HG03139 (cell line): ENCODE results near the gene PSMD1.
A peak's percentile ranks its signal among the peaks of the same experiment; 100 is the strongest.
"Not testable (repeated sequence)": the region's sequence is repeated elsewhere in the genome, so short reads cannot be mapped to it uniquely, and the experiment has no call there.

ENCODE experiments used
- ATAC-seq: cut with Tn5 transposase; IDR thresholded peaks from one replicate; pipeline ENCODE4 v1.9.1; 2021; ENCODE audit not compliant: unreplicated experiment

The PSMD1 gene

DNA sequence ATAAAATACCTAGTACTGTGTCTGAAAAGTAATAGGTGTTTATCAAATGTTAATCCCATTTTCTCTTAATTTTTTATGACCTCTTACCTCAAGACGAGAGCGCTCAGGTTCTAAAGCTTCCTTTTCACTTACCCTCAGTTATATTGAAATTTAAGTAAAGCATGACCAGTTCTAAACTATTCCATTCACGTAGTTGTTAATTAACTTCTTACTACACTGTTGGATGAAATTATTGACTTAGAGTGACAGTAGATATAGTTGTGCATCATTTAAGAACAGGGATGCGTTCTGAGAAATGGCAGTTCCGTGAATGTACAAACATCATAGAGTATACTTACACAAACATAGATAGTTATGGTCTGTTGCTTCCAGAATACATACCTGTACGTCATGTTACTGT lies 88.2 kb downstream of the PSMD1 start:
- ATAC-seq = no peak

DNA sequence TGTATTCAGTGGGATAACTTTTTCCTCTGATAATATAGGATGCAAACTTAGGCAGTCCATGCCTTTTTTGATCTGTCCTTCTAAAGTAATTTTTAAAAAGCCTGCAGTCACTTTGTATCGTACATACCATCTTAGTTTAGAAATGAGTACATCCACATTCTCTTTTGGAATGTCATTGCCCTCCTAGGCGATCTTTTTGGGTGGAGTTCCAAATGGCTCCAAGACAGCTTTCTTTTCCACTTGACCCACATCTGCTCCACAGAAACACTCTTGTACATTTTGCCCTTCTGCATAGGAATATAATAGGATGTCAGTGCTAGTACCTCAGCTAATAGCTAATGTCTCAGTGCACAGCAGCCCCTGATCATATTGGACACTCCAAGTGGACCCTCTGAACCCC lies 90.0 kb downstream of the PSMD1 start:
- no peak for ATAC-seq

DNA sequence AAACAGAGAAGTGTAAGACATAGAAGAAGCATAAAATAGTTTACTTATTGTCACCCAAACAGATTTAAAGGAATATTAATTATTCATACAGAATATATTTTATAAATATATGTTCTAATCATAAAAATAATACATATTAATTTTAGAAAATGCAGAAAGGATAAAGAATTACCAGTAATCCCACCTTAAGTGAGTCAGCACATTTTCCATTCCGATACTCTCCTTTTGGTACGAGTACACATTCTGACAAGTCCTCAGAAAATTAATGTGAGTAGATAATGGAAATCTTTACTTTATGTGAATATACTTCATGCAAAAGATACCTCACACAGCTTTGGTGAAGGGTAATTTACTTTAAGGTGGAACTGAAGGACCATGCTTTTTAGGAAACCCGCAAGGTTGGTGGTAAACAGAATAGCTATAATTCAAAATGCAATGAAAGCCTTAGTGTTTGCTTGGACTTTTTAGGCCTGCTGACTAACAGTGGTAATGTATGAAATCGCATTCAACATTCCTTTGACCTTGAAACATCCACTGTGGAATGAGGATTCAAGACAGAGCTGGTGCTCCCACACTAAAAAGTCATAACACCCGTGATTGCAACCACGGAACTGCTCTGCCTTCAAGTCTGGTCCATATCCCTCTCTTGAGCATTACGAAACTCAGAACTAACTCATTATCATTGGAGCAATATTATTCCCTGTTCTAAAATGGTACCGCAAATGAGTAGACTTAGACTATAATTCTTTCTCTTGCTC lies 96.3 kb downstream of the PSMD1 start:
- no peak for ATAC-seq

DNA sequence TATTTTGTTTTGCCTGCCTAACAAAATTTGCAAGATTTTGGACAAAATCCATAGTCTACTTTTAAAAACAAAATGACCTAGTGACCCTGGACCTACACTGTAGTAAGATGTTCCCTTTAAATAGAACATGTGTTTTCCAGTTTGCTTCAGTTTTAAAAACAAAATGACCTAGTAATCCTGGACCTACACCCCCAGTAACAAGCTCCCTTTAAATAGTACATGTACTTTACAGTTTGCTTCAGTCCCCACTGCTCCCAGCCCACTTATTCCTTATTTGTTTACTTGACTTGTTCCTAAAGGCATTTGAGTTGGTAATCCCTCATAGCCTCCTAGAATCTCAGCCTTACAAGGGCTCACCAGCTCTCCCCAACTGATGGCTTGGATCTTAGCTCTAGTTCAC lies 102.6 kb downstream of the PSMD1 start:
- ATAC-seq = no peak

DNA sequence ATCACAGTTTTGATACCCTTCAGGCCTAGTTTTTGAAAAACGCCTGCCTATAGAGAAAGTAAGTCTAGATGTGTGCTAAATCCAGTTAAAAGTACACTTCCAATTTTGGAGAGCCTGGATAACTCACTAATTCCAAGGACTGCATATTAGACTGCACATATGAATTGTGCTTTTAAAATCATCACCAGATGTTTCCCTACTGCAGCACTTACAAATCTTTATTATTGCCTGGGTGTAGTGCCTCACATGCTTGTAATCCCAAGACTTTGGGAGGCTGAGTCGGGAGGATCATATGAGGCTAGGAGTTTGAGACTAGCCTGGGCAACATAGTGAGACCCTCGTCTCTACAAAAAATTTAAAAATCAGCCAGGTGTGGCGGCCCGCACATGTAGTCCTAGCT lies 104.0 kb downstream of the PSMD1 start:
- ATAC-seq = no peak

DNA sequence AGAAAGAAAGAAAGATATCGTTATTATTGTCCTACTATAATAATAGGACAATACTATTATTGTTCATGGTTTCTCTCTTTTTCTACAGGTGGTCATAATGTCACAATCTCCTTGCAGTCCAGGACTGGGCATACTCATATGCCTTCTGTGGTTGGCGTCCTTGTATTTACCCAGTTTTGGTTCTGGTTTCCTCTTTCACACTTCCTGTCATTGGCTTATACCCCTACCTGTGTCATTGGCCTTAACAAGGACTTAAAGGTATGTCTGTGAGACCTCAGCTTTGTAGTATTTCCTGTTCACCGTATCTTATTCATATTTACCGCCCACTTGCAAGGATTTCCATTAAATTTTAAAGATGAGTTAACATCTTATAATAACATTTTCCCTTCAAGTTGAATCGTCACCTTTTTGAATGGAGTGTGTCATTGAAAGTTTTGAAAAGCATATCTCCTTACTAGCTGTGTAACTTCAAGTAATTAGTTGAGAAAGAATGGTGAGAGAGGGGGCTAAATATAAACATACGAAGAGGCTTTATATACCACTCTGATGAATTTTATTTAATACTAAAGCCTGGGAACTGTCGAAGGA lies 104.7 kb downstream of the PSMD1 start:
- ATAC-seq = no peak

DNA sequence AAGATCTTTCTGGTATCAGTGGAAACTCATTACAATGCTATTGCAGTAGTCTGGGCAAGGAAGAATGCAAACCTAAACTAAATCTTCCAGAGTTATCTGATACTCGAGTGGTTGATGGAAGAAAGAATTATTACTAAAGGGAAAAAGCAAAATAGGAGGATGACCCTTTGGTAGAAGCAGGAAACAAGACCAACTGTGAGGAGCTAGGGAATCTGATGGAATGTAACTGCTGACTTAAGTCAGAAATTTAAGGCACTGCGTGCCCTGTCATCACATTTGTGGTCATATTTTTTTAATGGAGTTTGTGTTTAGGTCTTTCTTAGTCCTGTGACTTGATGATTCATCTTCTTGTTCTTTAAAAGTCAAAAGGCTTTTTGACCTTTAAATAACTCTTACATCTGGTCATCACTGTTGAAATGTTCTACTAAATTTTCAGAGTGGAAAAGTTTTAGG lies 105.2 kb downstream of the PSMD1 start:
- no peak for ATAC-seq

DNA sequence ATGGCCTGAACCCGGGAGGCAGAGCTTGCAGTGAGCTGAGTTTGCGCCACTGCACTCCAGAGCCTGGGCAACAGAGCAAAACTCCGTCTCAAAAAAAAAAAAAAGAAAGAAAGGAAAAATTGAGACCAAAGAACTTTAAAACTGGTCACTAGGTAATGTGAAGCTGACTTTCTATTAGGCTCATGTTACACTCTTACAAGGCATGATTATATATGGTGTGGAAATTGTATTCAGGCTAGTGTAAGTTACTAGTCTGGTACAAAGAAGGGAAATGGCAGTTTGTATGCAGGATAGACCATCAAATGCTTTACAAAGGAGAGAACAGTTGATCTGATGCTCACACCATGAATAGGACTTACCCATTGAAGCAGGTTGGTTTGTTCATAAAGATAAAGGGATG lies 106.3 kb downstream of the PSMD1 start:
- no peak for ATAC-seq

DNA sequence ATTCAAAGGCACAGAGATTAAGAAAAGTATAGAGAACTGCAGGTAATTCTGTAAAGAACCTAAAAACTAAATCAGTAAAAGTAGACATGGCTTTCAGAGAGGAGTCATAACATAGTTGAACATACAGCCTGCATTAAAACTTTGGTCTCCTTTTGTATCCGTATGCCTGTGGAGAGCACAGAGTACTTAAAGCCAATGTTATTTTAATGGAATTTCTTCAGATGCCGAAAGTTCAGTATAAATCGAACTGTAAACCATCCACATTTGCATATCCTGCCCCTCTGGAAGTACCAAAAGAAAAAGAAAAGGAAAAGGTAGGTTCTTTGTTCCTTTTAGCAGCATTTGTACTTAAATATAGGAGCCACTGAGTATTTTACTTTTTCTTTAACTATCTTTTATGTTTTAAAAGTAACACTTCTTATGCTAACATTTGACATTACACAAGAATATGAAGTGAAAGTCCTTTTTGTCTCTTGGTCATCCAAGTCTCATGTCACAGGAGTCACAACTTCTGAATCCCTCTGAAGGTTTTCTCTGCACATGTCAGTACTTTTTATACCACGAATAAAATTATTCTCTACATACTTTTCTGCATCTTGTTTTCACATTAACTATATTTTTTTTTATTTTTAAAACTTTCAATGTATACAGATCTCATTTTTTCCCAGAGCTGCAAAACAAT lies 106.9 kb downstream of the PSMD1 start:
- no peak for ATAC-seq

DNA sequence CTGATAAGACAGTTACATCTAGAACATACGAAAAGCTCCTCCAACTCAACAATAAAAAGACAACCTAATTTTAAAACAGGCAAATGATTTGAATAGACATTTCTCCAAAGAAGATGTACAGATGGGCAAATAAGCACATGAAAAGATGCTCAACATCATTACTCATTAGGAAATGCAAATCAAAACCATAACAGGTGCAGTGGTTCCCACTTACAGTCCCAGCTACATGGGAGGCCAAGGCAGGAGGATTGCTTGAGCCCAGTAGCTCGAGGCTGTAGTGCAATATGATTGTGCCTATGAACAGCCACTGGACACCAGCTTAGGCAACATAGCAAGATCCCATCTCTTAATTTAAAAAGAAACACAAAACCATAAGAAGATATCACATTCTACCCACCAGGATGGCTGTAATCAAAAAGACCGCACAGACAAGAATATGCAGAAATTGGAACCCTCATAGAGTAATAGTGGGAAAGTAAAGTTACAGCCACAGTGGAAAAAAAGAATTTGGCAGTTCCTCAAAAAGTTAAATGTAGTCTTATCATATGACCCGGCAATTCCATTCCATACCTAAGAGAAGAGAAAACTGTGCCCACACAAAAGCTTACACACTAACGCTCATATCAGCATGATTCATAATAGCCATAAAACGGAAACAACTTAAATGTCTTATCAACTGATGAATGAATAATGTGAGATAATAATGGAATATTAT lies 111.2 kb downstream of the PSMD1 start:
- ATAC-seq = no peak

DNA sequence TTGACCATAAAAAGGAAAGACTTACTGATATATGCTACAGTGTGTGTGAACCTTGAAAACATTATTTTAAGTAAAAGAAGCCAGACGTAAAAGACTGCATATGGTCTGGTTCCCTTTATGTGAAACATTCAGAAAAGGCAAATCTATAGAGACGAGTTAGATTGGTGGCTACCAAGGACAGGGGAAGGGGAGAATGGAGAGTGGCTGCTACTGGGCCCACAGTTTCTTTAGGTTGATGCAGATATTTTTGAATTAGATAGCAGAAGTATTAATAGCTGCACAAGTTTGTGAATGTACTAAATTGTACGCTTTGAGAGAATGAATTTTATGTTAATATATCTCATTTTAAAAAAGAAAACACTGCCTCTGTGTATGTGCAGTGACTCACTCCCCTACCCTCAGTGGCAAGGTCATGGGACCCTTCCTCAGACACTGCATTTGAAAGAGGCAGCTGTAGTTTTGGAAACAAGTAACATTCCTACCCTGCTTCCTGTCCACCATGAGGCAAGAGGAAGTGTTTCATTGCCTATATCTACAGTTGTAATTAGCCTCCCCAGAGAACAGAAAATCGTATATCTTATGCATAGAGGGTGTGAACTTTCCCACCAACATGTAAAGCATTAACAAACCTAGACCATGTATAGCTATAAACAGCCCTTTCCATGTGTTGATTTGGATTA lies 111.9 kb downstream of the PSMD1 start:
- no peak for ATAC-seq

DNA sequence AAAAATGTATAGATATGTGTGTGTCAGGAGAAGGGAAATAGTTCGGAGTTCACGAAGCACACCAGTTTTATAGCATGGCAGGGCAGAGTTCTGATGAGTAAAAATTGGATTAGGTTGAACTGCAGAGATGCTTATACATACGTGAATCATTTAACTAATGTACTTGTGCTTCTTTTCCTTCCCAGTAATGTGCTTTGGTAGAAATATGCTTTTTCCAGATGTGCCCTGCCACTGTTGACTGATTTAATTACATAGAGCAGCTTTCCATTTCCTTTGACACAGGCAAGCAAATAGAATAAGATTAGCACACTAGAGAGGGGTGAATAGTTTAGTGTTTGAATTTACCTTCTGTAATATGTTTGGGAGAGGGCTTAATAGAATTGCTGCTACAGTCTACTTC lies 112.8 kb downstream of the PSMD1 start:
- ATAC-seq = no peak

DNA sequence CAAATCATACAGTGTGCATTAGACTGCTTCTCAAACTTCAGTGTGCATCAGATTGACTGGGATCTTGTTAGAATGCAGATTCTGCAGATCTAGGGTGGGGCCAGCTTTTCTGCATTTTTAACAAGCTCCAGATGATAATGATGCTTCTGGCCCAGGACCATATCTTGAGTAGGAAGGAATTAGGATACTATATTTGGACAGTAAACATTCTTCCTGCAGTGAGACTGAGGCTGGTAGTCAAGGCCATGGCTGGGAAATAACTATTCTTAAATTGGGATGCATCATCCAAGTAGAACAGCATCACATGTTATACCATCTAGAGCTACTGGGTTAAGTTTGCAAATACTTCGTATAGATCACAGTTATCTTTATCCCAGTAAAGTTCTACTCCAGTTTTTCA lies 113.4 kb downstream of the PSMD1 start:
- ATAC-seq = no peak

DNA sequence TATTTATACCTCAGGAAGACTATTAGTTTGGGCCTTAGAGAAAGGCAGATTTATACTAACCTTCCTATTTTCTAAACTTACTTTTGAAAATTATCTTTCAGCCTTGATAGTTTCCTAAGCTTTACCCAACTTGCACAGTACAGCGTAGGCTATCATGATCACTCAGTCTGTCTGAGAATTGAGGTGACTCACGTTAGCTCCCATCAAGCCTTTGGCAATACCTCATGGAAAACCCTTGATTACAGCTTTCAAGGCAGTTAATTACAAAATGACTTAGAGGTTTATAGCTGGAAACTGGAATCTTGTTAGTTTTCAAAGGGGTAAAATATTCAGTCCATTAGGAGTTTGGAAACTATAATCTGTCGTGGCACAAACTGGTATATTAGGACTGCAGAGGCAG lies 115.4 kb downstream of the PSMD1 start:
- no peak for ATAC-seq

DNA sequence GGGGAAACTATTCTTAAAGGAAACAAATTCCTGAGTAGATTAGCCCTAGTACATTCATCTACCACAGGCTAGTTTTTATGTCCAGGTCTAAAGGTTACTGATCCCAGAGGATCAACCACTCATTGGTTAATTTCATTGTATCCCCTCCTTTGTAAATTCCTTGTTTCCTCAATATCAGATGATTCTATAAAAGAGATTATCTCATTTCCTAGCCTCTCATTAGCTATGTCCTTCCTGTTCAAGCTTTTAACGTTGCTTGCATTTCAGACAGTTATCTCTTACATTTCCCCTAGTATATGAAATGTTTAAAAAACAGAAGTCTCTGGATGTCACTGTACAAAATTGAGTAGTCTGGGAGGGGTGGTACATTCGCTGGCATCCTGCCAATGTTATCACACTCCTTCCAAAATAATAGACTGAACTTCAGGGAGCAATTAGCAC lies 117.6 kb downstream of the PSMD1 start:
- ATAC-seq = no peak

DNA sequence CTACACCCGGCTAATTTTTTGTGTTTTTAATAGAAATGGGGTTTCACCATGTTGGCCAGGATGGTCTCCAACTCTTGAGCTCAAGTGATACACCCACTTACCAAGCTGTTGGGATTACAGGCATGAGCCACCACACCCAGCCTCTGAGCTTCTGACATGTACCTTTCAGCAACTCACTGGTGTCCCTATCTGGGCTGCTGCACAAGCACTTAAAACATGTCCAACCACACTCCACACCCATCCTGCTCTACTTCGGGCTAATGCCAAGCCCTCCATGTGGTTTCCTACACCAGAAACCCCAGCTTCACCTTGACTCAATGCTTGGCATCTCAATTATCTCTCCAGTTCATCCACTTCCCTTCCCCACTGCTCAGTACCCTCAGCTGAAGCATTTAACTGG lies 119.4 kb downstream of the PSMD1 start:
- no peak for ATAC-seq

DNA sequence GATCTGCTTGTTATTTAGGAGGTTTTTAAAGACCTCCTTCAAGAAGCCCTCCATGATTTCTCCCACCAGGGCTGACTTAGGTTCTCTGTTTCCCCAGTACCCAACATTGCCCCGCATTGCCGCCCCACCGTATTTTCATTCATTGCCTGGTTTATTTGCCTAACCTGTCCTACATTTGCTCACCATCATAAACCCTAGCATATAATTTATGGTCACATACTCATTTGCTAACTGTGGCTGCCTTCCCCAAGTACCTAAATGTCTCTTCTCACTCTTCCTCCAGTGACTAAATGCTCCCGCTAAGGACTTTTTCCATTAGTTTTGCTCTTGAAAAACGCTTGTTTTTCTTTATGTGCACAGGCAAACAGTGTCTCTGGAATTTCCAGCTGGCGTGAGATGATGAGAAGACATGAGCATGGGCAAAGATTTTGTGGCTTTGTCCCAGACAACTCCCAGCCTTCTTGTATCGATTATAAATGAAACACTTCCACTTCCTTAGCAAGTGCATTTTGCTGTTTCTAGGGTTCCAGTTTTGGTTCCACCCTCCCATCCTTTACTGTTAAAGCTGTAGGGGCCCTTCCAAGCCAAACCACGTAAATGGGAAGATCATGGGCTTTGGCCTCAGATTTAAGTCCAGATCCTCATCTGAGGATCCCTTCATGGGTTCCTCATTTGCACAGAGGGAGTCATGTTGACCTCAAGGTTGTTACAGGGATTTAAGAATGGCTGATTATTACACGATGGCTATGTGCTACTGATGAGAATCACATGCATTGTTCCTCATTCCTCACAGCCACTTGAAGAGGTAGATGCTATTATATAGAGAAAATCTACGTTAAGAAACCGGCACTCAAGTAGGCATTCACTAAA lies 120.7 kb downstream of the PSMD1 start:
- ATAC-seq = no peak

DNA sequence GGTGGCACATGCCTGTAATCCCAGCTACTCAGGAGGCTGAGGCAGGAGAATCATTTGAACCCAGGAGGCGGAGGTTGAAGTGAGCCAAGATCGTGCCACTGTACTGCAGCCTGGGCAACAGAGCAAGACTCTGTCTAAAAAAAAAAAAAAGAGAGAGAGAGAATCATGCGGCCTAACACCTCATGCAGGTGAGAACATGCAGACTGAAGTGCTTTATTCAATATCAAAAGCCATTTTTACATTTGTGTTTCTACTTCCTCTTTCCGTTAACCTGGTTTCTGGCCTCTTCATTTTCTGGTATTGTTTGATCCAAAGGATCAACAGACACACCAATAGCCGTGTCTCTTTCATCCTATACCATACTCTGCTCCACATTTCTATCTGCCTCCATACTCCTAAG lies 122.1 kb downstream of the PSMD1 start:
- not testable (repeated sequence) for ATAC-seq

DNA sequence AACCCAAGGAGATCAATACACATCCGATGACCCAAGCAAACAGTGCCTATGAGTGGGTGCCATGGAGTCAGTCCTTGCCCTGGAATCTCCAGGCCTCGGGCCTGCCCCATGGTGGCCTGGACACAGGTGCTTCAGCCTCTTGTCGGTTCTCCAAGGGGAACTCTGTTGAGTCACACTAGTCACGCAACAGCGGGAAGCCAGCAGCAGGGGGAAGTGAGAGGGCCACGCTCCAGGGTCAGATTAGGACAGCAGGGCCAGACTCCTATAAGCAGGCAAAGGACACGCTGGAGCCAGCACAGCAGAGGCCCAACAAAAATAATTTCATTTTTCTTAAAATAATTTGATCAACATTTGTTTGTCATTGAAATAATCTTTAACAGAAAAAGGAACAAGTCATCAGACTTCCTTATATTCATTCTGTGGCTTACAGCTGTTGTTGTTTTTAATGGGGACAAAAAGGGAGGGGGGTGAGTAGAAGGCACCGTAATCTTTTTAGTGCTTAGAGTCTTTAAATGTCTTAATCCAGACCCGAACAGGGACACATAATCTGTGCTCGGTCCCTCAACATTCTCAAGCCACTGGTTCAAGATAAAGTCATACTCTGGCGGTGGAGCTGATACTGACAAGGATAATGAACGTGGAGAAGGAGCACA lies 125.3 kb downstream of the PSMD1 start:
- peak; percentile 41 for ATAC-seq

DNA sequence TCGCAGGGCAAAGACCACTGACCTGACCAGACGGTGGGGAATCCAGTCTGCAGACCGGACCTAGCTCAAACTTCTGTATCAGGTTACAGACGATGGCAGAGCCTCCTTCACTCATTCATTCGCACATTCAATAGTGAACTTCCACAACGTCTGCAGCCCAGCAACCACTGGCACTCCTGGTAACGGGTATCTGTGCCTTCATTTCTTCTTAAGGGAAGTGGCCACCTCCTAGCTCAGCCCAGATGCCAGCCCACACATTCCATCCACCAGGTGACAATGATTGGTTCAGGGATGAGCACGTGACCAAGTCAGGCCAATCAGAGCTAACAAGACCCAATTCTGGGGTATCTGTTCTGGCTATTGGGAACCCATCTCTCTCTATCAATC lies 125.8 kb downstream of the PSMD1 start:
- no peak for ATAC-seq
